ENCODE results near the gene DNAJC15.

Gene DNAJC15

DNA sequence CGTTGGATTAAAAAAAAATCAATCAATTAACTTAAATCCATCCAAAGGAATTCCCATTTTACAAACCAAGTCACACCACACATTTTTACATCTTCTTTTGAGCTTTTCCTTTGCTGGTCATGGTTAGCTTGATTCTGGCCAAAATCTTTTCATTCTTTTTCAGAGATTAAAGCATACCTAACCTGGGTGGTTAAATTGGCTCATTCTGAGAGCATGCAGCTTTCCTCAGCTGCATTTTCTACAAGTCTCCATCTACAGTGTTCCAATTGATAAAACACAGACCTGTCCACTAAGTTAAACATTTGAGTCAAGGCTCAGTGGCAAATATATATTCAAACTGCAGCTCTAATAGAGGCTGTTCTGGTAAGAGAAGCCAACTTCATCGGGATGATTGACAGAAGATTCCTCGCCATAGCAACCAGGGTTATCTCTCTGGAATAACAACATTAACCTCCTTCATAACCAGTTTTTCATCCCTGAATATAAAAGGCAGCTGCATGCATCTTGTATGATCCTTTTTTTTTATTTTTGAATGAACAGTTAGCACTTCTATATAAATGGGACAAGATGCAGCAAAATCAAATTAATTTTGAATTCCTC is 106.2 kb downstream of the DNAJC15 start:
- DNase-seq = no peak

DNA sequence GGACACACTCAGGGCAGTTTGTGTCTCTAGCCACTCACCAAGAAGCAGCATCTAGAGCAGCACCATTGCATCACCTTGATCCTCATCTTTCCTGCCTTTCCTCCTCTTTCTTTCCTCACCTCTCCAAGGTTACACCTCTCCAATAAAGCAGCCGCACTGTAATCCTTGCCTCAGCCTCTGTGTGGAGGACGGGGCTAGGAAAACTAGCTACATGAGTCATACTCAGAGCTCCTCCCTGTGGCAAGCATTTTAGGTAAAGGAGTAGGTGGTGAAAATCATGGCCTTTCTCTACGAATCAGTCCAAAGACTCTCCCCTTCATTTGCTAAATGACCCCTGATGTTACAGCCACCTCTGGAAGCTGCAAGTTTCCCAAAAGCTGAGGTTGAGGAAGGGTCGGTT is 108.9 kb downstream of the DNAJC15 start:
- DNase-seq = peak; percentile 9

DNA sequence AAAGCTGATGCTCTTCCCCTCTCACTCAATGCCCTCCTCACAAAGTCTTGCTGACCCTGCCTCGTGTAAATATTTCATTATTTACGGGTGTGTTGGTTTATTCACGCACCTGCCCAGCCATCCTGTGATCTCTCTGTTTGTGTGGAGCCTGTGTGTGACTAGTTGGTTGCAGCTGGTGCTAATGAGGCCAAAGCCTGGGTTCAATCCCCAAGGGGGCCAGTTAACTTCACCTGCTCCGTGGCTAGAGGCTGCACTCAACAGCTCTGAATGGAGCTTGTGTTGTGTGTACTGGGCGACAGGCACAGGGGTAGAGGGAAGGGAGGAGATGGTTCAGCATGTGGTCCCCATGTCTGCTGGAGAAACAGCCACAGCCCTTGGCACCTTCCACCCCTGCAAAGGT is 109.5 kb downstream of the DNAJC15 start:
- no peak for DNase-seq

DNA sequence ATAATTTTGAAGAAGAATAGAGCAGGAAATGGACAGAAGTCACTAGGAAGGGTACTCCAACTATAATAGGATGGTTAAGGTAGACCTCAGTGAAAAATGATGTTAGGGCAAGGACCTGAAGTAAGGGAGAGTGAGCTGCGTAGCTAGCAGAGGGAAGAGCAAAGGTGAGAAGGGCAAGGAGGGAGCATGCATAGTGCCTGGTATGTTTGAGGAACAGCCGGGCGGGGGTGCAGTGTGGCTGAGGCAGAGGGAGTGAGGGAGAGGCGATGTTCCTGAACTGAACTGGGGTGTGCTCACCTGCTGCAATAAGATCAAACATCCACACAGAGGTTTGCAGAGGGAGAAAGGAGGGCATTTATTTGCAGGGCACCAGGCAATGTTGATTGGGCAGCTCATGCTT is 110.4 kb downstream of the DNAJC15 start:
- no peak for DNase-seq

DNA sequence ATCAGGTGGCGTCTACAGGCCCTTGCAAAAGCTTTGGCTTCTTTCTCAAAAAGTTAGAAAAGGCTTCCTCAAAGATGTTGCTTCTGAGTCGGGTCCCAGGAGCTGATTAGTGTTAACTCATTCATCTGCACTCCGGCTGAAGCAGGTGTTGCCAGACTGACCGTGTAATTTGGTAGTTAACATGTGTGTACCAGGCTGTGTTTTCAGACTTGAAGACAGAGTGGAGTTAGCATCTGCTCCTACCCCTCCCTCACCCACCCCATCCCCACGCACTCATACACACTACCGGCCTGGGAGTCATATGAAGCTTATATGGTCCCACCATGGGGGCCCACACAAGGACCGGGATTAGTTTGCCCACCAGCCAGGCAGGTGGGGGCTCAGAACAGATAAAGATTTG is 111.5 kb downstream of the DNAJC15 start:
- DNase-seq = no peak

DNA sequence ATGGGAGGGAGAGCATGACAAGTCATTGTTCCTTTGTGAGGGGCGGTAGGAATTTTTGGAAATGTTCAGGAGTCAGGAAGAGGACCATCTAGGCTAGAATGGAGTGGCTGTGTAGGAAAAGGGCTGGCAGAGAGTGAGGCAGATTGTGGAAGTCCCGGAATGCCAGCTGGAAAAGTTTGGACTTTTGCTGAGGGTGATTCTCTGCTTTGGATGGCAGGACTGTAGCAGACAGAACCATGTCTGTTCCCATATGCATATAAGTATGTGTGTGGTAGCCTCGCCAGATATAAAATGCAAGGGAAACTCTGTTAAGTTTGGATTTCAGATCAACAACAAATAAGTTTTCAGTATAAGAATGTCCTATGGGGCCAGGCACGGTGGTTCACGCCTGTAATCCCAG is 112.1 kb downstream of the DNAJC15 start:
- DNase-seq = no peak

DNA sequence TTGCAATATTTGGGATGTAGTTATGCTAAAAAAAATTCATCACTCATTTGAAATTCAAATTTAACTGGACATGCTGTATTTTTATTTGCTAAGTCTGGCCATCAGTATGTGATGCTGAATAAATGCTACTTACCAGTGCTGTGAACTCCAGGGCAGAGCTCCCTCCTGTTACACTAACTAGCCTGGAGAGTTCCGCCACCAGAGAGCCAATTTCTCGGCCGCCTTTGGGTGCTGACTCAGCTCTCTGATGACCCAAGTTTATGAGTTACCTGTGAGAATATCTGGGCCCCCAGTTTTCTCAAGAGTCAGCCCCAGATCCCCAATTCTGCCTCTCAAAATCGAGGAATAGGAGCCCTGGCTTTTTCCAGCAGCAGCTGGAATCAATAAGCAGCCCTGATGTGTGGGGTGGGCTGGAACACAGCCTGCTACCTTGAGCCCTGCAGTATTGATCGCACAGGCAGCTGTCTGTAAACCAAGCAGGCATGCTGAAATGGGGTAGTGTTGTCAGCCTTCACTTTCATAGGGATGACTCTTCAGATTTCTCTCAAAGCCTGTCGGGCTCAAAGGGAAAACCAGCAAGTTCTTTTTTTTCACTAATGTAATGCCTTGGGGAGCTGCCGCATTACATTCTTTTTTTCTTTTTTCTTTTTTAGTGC is 113.7 kb downstream of the DNAJC15 start:
- DNase-seq = no peak

DNA sequence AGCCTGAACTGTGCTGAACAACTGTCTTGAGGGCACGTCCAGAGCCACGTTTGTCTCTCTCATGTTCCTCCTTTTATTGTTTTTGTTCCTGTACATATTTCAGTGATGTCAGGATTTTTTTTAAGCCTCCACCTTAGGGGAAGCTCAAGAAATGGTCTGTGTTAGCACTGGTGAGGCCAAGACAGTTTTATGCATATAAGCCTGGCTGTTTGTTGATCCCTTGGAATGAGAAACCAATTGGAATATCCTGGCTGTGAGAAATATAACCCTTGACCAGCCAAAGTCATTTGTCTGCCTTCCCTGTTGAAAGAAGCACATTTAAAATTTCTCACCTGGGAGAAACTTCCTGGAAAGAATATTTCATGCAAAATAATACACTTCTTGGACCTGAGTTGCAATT is 115.8 kb downstream of the DNAJC15 start:
- no peak for DNase-seq

DNA sequence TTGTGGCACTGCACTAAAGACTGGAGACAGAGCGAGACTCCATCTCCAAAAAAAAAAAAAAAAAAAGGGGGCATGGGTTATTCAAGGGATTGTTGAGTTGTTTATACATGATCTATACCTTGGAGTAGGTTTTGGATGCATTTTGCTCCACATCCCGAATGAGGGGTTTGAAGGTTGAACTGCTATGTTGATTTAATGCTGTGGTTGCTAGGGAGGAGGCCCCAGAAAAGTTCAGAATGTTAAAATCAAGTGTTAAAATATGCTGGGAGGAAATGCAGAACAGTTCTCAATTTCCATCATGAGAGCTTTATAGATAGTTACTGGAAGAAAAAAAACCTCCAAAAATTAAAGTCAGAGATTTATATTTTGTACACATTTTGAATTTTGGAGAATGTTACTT is 116.5 kb downstream of the DNAJC15 start:
- no peak for DNase-seq

DNA sequence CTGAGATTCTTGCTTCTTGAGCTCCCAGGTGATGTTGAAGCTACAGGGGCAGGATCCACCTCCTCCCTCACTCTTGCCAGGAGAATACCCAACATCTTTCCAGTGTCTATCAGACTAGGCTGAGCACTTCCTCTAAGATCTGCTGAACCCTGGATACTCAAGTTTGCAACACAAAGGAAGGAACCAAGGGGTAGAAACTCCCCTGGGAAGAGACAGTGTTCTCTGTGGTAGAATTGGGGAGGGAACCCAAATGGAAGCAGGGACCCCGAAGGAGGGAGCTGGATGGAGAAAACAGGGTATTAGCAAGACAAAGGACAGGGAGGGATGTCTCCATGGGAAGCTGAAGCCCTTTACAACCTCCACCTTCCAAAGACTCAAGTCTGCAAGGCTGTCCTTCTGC is 117.6 kb downstream of the DNAJC15 start:
- no peak for DNase-seq

DNA sequence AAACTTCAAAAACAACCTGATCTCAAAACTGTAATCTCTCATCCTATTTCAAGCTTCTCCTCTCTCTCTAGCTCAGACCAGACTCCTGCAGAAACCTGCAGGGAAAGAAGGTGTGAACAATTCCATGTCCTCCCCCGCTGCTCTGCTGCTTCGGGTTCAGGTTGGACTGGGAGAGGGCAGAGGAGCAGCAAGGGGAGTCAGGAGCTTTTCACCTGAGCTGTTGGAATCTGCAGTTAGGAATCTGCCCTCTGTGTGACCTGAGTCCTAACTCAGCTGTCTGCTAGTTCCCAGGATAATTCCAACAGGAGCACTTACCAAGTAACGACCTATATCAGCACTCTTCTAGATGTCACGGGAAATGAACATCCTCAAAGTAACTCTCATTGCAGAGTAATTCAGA is 118.3 kb downstream of the DNAJC15 start:
- DNase-seq = no peak

DNA sequence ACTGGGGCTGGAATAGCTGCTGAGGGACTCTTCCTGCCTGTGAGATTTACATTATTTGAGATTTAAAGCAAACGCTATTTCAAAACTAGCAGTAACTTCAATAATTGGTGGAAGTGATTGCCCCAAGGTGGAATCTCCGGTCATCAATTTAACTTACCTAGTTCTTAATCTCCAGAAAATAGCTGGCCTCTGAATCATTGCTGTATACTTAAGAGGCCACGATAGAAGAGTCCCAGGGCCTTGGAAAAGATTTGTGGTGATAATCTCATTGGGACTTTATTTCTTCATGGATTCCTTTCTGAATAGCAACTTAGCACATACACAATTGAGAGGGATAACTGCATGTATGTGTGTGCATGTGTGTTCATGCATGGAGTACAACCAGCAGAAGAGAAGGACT is 120.2 kb downstream of the DNAJC15 start:
- DNase-seq = no peak

DNA sequence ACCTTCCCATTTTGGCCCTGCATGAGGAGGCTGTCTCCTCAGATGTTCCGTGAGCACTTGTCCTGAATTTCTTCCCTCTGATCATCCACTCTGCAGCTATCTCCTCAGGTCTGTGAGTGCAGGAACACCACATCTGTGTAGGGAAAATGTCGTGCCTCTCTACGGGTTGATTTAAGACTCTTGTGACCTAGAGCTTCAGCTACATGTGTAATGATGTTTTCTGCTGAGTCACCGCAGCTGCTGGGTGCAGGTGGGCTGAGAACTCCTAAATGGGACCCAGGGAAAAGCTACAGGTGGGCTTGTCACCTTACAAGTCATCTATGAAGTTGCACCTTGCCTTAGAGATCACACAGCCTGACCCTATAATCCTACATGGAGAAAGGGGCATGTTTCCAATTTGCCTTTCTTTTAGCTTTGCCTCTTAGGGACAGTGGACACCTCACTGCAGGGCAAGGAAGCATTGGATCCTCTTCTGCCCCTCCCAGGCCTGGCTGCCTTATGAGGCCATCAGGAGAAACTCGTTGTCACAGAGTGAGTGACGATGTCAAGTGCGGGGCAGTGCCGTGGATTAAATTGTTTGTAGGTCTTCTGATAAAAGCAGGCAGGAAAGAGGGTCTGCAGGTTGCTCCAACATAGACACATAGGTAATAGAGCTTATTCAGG is 122.3 kb downstream of the DNAJC15 start:
- no peak for DNase-seq

DNA sequence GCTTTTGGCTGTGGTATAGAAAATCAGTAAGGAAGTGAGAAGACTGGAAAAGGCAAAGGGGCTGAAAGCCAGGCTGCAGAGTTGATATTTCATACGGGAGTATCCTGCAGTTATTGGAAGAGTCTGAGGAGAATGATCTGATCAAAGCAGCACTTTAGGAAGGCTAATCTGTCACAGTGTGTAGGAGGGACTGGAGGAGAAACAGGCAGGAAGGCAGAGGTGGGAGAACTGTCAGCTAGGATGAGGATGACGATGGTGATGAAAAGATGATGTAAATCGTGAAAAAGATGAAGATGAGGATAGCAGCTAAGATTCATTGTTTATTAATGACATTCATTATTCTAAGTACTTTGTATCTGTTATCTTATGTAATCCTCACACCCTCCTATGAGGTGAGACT is 123.0 kb downstream of the DNAJC15 start:
- no peak for DNase-seq

DNA sequence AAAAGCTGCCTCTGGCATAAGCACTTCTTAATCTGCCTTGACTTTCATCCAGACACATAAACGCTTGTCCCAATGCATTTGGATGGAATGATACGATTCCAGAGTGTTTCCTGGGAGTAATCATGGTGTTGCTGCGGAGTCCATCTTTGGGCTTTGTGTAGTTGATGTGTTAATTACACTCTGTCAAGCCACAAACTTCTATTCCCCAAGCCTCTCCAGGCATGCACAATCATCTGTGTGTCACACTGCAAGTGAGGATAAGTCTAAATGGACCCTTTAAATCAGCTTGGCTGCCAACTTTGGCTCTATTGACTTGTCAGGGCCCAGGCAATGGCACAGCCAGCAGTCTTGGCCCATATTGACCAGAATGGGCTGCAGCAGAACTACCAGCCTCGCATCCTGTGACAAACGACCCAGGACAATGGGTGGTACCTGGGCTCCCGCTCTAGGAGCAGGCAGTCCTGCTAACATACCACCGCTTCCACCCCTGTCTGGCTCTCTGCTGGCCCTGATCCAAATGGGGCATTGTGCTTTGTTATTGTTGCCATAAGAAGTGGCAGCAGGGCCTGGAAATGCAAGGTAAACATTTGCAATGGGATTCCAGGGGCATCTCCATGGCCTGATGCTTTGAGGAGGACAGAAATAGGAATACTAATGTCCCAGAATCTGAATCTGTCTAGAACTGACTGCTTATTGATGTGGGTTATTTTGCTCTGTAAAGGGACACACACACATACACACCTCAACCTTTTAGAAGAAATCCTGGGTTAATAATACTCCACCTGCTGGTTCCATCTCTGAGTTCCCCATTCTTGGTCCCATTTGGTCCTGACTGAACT is 127.2 kb downstream of the DNAJC15 start:
- no peak for DNase-seq

DNA sequence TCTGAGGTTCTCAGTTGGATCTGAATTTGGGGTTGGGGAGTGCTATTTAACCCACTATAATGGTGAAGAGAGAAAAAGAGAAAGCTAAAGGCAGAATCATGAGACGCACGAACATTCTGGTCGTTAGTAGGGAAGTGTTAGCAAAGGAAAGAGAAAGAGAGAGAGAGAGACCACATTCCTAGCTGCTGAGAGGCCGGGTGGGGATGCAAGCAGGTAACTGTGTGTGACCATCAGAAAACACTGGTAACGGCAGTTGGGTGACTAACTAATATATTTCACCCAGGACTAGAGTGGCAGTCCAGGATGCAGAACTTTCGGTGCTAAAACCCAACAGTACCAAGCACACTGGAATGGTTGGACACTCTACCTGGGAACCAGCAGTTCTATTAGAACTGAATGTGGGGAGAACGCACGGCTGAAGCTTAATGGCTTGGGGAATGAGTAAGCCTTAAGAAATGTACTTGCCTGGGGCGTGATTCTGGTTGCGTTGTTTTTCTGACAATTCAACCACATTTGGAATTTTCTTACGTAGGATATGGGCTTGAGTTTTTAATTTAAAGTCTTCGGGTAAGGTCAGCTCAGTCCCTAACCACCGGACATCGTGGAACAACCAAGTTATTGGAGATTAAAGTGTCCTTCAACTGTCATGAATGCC is 130.2 kb downstream of the DNAJC15 start:
- DNase-seq = no peak

DNA sequence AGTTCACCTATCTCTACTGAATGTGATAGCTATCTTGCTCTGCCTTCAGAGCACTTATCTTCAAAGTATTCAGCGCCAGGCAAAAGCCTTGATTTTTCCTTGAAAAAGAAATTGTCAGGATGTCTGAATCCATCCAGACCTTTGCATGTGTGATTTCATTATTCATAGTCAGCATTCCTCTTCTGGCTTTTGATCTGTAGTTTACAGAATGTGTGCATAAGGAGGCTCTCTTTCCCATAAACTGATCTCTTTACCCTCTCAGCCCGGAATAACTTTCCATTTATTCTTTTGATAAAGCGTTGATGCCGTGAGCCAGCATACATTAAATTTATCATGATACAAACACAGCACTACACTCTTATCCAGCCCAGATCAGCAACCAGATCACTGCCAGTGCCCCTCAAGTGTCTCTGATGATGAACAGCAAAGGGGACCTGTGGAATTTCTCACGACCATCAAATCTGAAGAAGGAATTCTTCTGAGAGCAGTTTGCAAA is 130.8 kb downstream of the DNAJC15 start:
- no peak for DNase-seq

DNA sequence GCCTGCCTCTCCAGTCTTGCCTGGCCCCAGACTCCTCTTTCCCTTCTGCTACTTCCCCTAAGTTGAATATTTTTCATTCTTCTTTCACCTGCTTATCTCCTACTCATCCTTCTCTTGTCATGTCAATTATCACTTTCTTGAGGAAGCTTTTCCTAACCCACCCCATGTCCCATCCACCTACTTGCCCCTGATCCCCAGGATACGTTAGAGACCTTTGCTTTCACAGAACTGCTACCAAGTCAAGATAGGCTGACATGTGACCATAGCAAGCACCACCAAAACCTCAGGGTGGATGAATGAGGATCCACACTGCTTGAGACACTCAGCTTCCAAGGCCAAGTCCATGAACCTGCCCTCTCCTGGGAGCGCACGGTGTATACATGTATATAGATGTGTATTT is 131.5 kb downstream of the DNAJC15 start:
- DNase-seq = no peak

DNA sequence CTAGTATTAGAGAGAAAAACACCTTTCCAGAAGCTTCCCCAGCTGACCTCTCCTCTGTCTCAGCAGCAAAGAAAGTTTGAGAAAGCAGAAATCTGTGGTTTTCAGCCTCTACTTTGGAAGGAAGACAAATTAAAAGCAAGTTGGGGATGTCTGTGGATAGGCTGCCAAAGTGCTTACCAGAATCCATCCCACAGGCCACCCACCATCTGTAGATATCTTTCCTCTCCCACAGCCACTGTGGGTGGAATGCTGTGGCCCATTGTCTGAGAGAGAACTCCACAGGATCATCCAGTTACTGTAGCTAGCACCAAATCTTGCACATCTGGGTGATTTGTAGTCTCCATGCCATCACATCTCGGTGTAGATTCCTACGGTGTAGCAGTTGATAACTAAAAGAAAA is 133.5 kb downstream of the DNAJC15 start:
- no peak for DNase-seq

DNA sequence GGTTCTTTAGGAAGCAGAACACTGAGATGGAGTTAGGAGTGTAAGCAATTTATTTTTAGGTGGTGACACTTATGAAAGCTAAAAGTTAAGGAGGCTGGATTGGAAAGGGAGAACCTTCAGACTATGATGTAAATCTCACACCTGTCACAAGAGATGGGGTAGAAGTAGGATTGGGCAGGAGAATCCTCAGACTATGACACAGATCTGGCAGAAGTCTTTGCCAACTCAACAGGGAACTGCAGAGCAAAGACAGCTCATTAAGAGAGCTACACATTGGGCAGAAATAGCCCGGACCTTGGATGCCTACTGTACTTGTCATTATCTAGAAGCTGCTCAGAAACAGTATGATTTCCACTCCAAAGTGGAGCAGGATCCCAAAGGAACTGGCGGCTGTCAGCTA is 134.4 kb downstream of the DNAJC15 start:
- DNase-seq = no peak

DNA sequence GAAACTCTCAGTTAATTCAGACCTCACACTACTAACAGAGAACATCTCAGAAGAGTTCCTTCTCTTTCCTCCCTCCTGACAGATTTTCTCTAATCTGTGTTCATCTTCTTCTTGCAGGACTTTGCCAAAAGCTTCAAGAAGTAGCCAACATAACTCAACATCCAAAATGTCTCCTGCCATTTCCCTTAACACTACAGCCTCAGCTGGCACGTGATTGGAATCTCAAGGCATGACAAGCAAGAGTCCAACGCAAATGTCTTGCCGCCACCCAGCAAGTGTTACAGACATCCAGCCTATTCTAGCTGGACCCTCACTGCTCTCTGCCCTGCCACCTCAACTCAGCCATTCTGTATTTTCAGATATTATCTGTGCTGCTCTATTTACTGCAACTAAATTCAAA is 135.1 kb downstream of the DNAJC15 start:
- DNase-seq = no peak

DNA sequence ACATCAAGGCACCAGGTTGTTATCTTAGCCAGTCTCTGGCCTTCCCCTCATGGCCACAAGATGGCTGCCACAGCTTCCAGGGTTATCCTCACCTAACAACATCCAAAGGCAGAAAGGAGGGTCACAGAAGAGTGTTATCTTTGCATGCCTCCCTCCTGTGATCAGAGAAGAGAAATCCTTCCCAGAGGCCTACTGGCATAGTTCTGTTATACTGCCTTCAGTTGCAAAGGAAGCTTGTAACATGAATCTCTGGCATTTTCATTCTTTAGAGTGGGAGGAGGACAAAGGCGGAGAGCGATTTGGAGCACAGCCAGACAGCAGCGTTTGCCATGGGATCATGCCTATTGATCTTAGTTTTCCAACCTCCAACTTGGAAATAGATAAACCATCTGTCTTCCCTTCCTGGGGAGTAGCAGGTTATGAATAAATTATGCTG is 135.7 kb downstream of the DNAJC15 start:
- no peak for DNase-seq
